ENCODE measurements around the gene SMAP1.

Gene SMAP1

DNA sequence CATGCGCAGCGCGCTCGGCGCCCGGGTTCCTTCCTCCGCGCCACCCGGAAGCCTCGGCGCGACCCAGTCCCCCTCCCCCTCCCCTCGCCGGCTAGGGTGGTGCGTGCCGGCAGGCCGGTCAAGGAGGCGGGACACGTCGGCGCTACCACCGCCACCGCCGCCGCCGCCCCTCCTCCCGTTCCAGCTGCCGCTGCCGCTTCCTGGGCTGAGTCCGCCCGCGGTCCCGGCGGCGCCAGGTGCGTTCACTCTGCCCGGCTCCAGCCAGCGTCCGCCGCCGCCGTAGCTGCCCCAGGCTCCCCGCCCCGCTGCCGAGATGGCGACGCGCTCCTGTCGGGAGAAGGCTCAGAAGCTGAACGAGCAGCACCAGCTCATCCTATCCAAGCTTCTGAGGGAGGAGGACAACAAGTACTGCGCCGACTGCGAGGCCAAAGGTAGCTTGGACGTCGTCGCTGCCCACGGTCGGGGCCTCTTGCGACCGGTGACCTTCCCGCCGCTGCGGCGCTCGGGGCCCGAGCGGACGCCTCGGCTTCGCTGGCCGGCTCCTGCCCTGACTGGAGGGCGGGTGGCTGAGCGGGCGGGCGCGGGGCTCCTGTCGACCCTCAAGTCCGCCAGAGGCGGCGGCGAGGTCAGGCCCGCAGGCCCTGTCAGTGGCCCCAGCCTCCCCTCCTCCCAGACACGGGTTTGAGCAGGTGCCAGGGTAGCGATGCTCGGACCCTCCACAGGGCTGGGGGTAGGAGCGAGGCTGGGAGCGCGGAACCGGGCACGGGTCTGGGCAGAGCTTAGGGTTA is at the start of gene SMAP1:
Gene SMAP1 (plus strand): TSS at position 173 of the 788 bp plus-strand sequence. CDS start 141 bp downstream, at position 314.
- DNase-seq: peak; percentile 64

DNA sequence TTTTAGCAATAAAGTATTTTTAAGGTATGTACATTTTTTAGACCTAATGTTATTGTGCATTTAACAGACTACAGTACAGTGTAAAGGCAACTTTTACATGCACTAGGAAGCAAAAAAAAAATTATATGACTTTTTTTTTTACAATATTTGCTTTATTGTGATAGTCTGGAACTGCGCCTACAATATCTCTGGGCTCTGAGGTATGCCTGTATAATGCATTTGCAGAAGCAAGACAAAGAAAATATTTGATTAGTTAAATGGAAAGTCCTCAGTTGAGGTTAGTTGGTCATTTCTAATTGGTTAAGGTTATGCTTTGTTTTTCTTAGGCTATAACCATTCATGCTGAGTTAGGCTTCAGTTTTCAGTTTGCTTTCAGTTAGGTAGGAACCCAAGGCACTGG is 46.9 kb upstream of the SMAP1 start:
- no peak for DNase-seq

DNA sequence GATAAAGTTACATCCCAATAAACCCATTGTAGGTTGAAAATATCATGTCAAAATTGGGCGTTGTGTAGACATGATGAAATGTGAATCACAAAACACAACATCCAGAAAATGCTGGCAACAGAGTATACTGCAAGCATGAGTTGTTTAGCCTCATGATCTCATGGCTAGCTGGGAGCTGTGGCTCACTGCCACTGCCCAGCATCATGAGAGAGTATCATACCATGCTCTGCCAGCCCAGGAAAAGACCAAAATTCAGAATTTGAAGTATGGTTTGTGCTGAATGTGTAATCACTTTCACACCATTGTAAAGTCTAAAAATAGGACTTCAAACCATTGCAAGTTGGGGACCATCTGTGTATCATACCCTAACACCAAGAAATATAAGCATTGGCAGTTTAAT is 45.2 kb upstream of the SMAP1 start:
- DNase-seq: no peak

DNA sequence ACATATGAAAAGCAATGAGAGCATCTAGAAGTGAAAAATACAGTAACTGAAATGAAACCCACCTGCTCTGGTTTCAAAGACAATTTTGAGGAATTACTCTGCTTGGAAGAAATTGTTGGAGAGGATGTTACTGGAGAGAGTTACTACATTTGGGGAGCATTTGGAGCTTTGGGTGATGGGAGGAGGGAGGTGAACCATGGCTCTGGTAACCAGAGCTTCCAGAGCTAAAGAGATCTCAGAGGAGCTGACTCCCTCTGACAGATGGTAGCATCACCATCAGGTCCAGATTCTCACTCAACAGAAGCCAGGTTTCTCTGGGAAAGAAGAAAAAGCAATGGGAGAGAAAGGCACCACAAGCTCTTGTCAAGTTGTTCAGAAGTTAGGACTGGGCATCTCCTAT is 42.2 kb upstream of the SMAP1 start:
- no peak for DNase-seq

DNA sequence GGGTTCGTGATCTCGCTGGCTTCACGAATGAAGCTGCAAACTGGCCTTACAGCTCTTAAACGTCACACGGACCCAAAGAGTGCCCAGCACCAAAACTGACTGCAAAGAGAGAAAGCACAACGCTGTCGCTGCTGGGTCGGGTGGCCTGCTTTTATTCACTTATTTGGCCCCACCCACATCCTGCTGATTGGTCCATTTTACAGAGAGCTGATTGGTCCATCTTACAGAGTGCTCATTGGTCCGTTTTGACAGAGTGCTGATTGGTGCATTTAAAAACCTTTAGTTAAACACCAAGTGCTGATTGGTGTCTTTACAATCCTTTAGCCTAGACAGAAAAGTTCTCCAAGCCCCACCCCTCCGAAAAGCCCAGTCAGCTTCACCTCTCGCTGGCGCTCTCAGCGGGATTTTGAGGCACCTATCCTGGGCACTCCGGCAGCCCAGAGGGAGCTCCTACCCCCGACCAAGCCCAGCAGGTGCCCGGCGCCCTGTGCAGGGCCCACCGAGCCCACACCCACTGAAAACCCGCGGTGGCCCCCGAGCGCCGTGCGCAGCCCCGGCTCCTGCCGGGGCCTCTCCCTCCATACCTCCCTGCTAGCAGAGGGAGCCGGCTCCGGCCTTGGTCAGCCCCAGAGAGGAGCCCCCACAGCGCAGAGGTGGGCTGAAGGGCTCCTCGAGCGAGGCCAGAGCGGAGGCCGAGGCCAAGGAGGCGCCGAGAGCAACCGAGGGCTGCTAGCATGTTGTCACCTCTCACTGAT is 40.0 kb upstream of the SMAP1 start:
- DNase-seq: no peak

DNA sequence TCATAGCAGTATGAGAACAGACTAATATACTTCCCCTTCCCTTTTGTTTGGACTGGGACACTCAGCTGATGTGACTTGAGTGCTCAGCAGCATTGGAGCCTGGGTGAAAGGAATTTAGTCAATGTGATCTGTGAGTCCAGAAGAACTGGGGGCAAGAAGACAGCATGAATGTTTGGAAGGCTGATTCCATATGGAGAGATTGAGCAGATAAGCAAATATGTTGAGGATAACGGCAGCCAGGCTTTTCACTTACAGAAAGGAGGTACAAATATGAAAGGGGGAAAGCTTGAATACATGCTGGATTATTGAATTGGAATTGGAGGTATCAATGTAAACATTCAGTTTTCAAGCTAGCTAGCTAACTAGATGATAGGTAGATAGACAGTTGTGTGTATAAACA is 37.8 kb upstream of the SMAP1 start:
- no peak for DNase-seq

DNA sequence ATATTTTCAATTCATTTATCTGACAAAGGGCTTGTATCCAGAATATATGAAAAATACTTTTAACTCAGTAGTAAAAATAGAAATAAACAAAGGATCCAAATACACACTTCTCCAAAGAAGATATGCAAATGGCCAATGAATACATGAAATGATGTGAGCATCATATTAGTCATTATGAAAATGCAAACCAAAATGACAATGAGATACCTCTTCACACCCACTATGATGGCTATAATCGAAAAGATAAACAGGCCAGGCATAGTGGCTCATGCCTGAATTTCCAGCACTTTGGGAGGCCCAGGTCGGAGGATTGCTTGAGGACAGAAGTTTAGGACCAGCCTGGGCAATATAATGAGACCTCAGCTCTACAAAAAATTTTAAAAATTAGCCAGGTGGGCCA is 33.8 kb upstream of the SMAP1 start:
- DNase-seq: no peak

DNA sequence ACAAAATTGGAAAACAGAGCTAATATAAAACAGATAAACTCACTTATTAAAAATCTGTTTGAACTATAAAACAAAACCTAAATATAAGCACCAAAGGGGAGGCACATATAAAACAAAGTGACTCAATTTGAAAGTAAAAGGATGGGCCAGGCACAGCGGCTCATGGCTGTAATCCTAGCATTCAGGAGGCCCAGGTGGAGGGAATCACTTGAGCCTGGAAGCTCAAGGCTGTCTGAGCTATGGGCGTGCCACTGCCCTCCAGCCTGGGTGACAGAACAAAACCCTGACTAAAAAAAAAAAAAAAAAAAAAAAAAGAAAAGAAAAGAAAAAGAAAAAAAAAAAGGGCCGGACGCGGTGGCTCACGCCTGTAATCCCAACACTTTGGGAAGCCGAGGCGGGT is 31.1 kb upstream of the SMAP1 start:
- DNase-seq: no peak

DNA sequence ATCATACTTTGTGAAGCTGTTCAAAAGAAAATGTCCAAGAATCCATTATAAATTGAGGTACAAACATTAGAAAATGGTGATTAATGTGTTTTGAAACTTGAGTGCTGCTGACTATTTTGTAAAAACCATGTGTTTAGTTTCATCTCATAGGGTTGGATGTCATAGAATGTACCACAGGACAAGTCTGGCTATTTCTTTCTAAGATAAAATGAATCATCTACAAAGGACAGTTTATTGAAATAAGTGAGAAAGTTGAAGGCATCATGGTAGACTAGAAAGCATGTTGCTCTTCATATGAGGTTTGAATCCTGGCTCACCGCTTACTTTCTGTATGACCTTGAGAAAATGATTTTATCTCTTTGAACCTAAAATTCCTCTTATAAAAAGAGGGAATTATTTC is 29.2 kb upstream of the SMAP1 start:
- no peak for DNase-seq

DNA sequence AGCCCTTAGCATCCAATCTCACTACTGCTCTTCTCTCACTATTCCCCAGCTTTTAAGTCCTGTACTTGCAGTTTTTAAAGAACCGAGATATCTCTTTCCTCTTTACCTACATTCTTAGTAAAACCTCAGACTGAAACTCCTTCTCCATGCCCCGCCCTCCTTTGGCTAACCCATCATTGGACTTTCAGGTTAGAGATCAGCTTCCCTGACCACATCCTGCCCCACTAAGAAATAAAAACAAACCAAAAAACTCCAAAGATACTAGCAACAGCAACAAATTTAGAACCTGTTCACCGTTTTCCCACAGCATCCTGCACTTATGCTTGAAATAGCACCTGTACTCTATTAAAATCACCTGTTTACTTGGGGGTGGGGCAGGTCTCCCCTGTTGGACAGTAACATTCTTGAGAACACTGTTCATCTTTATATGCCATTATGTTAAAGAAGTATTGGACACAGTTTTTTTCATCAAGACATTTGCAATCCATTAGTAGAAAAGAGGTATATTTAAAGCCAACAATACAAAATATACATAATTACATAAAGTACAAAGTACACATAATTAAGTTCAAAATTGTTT is 16.3 kb upstream of the SMAP1 start:
- no peak for DNase-seq

DNA sequence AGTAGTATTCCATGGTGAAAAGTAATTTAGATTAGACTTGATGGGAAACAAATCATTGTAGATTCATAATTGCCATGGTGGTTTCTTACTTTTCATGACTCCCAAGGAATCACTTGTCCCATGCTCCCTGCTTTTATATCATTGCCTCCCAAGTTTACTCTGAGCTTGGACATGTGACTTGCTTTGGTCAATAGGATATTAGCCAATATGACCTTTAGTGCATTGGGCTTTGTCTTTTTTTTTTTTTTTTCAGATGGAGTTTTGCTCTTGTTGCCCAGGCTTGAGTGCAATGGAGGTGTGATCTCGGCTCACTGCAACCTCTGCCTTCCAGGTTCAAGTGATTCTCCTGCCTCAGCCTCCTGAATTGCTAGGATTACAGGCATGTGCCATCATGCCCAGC is 15.5 kb upstream of the SMAP1 start:
- no peak for DNase-seq

DNA sequence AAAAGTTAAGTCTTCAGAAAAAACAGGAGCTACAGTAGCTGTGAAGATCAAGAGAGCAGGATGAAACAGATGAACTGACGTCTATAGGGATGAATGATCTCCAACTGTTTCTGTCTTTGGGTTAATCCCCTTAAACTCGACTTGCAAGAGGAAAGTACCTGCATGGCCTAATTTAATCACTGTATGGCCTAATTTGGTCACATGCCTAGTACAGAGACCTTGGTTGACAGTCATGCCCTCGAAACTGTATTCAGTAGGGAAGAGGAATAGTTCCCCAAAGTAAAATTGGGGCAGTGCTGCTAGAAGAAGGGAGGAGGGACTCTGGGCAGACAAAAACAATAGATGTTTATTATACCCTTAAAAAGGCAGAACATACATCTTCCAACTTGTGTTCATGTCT is 10.0 kb upstream of the SMAP1 start:
- no peak for DNase-seq

DNA sequence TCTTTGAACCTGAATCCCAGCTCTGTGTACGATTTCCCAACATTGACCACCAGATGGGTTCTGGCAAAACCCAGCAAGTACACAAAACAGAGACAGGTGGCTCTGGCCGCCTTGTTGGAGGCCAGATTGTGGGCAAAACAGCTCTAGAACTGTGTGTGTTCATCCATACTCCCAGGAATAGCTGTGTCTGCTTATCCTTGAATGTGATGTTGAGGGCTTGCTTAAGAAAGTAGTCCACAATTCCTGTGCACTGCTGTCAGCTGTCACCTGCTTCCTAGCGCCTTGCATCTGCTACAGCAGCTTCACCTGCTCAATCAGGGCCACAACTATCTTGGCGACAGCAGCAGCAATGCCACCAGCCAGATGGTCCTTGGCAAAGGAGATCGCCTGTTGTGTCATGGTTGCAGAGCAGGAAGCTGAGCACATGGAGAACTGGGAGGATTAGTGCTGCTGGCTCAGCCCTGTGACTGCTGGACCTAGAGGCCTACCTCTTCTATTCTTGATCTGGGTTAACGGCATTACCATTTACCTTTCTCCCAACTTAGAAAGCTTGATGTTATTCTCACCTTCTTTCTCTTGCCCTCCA is 3.7 kb upstream of the SMAP1 start:
- DNase-seq: no peak

DNA sequence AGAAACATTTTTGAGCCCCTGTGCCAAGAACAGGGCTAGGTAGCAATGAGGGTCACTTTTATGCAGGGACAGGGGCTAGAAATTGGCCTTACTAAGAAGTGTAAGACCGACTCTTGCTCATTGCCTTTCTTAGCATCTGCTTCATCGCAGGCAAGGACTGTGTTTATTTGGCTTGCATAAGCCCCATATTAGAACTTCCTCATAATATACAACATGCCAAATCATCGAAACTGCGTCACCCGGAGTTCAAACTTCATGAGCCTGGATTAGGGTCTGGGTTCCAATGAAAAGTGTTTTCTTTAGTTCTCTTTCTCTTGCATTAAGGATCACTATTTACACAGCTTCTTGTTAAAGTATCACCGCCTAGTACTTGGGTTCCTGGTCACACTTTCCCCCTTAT is 977 bp upstream of the SMAP1 start:
- no peak for DNase-seq

DNA sequence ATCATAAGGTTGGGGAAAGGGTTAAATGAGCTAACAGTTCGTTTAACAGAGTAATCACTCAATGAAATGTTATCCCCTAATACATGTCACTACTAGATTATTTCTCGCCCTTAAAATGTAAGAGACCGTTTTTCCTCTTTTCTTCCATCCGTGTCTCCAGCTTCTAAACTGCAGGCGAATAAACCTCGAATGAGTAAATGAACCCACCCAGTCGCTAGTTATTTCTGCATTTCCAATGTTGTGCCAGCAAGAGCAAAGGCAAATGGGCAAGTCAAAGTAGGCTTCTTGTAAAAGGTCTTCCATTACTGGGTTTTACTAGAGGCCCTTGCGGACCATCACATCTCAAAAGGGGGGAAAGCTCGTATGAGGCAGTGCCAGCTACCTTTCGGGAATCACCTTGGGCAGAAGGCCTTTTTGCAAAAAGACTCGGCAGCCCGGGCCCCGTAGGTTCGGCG is 400 bp upstream of the SMAP1 start:
- DNase-seq: no peak

DNA sequence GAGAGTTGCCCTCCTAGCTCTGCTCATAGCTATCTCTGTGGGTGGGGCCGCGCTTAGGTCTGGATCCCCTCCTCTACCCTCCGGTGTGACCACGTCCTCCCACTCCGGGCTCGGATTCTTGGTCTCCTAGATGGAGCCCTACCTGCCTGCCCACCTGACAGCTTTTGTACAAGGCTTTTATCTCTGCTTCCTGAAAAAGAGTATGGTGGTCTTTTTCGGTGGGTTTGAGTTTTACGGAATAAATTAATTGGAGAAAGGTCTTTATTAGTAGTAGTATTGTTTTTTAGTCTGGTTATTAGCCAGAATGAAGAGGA is 773 bp downstream of the SMAP1 start:
- no peak for DNase-seq

DNA sequence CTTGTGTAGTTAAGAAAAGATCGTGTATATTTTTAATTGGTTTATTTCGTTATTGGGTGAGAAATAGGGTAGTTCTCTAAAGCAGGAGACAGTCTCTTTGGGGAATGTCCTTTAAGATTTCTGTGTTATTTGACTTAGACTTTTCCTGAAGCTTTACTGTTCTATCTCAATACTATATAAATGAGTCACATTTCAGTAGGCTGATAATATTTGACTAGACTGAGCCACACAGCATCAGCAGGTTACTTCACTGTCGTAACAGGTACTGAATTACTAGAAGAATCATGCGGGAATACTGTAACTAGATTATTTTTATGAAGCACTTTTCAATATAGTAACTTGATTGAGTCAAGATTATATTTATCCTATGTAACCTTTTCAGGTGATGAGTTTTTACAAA is 1.4 kb downstream of the SMAP1 start:
- DNase-seq: no peak

DNA sequence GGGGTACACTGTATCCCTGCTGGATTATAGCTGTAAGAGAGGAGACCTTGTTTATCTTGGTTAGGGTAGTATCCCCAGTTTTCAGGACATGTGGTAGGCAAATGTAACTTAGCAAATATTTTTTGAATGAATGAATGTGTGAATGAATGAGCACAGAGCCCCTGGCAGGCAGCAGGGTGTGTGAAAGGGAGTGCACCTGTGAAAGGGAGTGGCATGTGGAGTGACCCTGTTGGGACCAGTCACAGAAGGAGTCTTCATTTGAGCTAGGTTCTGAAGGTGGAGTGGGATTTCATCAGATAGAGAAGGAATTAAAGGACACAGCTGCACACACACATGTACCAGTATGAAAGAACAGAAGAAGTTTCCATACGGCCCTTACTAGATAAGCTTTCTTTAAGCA is 4.9 kb downstream of the SMAP1 start:
- DNase-seq: no peak

DNA sequence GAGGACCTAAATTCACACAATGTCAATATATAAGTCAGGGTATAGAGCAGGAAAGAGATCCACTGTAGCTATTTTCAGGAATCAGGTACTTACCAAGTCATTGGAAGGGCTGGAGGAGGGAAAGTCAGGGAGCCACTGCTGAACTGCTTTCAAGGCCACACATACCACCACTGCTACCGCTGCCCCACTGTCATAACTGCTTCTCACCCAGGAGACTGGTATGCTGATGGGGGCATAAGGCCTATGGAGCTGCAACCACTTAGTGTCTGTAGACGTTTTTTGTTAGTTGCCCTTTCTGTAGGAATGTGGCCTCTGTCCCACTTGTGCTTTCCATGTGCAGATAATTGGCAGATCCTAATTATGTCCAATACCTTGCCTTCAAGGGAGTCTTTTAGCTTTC is 5.4 kb downstream of the SMAP1 start:
- DNase-seq: no peak

DNA sequence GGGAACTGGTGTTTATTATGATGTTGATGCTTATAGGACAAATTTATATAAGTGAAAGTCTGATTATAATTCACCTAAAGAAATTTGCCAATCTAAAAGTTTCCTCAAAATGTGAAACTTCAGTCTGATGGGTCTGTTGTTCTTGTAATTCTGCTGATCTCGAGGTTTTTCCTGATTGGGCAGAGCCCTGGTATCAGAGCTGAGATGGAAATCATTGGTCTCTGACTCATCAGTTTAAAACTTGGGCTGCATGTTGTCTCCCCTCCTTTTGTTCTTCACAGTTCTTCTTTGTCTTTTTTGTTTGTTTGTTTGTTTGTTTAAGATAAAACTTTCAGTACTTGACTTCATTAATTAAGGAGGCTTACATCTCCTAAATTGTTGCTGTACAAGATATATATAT is 5.9 kb downstream of the SMAP1 start:
- DNase-seq: no peak

DNA sequence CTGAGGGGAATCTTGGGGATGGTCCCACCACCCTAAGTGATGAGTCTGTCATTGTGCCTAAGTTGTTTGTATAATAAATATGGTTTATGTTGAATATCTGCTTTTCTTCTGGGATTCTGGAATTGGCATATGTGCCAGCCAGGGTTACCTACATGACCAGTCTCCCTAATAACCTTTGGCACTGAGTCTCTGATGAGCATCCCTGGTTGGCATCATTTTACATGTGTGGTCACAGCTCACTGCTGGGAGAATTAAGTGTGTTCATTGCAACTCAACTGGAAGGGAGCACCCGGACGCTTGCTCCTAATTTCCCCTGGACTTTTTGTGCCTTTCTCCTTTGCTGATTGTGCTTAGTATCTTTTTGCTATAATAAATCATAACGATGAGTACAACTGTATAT is 8.1 kb downstream of the SMAP1 start:
- no peak for DNase-seq

DNA sequence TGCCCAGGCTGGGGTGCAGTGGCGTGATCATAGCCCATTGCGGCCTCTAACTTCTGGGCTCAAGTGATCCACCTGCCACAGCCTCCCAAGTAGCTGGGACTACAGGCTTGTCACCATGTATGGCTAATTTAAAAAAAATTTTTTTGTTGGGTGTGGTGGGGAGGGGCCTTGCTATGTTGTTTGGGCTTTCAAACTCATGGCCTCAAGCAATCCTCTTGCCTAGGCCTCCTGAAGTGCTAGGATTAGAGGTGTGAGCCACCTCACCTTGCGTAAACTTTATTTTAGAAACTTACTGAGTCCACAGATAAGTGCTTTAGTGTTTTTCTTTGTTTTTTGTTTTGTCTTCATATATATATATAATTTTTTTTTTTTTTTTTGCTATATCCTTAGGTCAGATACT is 9.1 kb downstream of the SMAP1 start:
- DNase-seq: no peak

DNA sequence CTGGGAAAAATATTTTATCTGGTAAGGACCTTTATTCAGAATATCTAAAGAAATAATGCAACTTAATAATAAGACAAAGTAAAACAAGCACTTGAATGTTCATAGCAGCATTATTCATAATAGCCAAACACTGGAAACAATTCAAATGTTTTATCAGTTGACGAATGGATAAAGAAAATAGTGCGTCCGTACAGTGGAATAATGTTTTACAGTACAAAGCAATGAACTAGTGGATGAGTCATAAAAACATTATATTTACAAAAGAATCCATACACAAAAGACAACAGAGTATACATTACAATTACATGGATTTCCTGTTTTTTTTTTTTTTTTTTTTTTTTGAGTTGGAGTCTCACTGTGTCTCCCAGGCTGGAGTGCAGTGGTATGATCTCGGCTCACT is 12.7 kb downstream of the SMAP1 start:
- no peak for DNase-seq
